Urothelium cell line (cell line): ENCODE results near the gene HIBADH.
A peak's percentile ranks its signal among the peaks of the same experiment; 100 is the strongest.
"Not testable (repeated sequence)": the region's sequence is repeated elsewhere in the genome, so short reads cannot be mapped to it uniquely, and the experiment has no call there.

ENCODE experiments used
- DNase-seq: peaks from one replicate; pipeline ENCODE4 v3.0.0; 2011; ENCODE audit warnings: low spot score, mixed read lengths
- FAIRE-seq: peaks from 2 replicates; lab custom pipeline; 2011; peaks lifted over from hg19 to GRCh38; lab: Jason Lieb, UNC

HIBADH gene

DNA sequence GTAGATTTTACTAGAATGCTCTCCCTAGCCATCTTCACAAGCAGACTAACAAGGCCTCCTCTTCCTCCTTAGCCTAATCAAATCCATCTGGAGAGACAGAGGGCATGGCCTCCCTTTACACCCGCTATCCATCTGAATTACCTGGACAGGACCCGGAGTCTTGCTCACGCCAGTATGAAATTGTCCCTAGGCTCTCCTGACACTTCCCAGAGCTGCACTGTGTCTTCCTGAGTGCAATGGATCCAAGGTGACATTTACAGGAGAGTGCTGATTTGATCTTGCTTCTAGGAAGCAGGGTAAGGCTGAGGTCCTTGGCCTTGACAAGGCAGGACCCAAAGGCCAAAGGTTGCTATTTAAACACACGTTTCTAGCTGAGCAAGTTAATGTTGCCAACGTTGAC is 147.8 kb downstream of the HIBADH start:
- FAIRE-seq (peak; percentile 55), DNase-seq (no peak)

DNA sequence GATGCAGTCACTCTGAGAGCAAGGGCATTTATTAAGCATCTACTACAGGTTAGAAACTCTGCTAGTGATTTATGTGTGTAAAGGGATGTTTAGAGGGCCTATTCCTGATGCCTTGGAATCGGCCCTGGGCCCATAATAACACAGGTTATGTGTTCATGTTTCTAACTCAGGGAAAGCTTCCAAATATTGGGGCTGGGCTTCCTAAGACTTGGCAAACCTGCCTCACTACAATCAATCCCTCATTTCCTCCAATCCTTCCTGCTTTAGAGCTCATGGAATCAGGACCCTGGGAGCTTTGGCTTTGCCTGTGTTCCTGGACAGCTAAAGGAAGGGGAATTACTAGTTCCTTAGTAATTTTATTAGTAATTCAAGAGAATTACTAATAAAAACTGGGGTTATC is 148.8 kb downstream of the HIBADH start:
- DNase-seq (no peak), FAIRE-seq (no peak)

DNA sequence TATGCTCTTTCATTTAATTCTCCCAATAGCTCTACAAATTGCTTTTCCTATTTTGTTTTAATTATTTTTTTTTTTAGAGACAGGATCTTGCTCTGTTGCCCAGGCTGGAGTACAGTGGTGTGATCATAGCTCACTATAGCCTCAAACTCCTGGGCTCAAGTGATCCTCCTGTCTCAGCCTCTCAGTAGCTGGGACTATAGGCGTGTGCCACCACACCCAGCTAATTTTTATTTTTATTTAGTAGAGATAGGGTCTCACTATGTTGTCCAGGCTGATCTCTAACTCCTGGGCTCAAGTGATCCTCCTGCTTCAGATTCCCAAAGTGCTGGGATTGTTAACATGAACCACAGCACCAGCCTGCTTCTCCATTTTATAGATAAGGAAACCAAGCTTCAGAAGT is 151.3 kb downstream of the HIBADH start:
- FAIRE-seq, DNase-seq: not testable (repeated sequence)

DNA sequence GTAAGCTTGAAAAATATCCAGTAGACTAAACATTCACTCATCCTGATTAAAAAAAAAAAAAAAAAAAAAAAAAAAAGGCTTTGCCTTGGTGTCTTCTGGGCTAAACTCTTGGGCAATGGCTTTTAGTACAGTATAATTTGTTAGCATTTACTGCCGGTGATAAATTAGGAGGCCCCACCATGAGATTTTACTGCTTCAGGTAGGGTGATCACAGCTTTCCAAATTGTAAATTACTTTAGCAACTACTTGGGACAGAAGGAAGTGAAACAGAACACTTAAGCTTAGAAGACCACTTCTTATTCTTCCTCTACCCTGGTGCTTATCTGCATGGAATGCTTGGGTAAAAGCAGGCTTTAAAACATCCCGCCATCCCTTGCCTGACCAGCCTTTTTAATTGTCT is 152.1 kb downstream of the HIBADH start:
- FAIRE-seq: peak; percentile 37
- no peak for DNase-seq

DNA sequence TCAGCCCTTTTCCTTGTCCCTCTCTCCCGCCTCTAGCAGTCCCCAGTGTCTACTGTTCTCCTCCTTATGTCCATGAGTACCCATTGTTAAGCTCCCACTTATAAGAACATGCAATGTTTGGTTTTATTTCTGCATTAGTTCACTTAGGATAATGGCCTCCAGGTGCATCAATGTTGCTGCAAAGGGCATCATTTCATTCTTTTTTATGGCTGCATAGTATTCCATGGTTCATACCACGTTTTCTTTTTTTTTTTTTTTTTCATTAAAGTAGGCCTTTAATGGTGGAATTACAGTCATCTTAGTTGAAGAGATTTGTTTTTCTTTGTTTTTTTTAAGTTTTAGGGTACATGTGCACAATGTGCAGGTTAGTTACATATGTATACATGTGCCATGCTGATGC is 160.8 kb downstream of the HIBADH start:
- not testable (repeated sequence) for DNase-seq, FAIRE-seq

DNA sequence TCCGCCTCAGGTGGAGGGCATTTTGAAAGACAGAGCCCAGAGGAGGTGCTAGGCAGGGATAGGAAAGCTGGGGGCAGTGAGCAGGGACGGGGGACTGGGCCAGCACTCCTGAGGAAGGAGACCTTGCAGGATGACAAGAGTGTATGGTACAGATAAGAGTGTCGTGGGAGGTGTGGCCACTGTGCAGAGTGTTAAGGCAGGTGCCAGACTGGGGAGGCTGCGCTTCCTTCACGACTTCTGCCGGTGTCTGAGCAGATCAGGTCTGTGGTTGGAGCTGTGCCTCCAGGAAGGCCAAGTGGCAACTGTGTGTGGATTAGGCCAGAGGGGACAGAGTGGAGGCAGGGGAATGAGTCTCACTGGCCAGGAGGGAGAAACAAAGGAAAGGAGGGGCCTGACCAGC is 161.7 kb downstream of the HIBADH start:
- FAIRE-seq (no peak), DNase-seq (no peak)

DNA sequence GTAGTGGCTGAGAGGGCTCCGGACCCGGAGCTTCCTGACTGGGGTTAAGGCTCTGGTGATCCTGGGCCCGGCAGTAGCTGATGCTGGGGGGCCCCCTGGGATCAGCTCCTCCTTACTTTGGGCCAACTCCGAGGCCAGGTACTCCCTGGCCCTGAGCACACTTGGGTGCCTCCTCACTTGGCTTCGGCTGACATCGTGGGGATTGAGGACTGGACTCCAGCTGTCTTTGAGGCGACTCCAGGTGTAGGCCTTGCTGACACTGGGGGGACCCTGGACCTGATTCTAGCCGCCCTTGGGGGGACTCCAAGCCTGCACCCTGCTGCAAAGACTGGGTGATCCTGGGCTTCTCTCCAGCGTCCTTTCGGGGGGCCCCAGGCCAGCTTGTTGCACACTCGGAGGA is 170.5 kb downstream of the HIBADH start:
- no peak for FAIRE-seq

DNA sequence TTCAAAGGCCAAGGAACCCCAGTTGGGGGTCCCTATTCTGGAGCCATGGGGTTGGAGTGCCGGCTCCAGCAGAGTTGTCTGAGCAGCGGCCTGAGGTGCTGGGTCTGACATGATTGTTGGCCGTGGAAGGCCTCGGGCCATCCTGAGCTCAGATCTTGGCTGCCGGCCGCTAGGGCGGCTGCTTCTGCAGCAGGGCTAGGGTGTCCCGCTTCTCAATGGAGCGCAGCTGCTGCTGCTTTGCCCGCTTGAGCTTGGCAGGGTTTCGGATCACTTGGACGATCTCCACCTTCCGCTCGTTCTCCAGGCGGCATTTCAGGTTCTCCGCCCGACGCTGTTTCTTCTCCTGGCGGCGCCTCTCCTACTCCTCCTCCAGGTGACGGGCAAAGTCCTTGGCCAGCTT is 171.1 kb downstream of the HIBADH start:
- no peak for FAIRE-seq
- DNase-seq: no peak

More for the DNA sequence above, 170.5 kb downstream of the HIBADH start:
- no peak for DNase-seq

DNA sequence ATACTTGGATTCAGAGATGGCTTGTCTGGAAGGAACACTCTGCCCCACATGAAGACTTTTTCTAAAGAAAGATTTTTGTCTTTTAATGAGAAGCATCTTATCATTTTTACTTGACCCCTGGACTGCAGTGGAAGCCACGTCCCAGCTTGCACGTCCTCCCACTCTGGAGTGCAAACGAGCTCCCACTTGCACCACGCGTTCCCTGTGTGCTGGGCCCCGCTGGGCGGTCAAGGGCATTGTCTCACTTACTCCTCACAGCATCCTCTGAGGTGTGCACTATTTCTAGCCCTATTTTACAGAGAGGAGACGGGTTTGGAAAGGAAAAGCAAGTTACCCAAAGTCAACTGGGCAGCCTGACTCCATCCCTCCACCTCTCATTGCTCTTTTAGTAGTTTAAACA is 175.2 kb downstream of the HIBADH start:
- DNase-seq: no peak
- FAIRE-seq: no peak

DNA sequence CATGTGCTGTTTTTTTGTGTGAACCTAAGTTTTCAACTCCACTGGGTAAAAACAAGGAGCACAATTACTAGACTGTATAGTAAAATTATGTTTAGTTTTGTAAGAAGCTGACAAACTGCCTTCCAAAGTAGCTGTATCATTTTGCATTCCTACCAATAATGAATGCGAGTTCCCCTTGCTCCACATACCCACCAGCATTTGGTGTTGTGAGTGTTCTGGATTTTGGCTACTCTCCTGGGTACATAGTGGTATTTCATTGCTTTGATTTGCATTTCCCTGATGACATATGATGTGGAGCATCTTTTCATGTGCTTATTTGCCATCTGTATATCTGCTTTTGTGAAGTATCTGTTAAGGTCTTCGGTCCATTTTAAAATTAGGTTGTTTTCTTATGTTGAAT is 178.2 kb downstream of the HIBADH start:
- DNase-seq: no peak
- no peak for FAIRE-seq

DNA sequence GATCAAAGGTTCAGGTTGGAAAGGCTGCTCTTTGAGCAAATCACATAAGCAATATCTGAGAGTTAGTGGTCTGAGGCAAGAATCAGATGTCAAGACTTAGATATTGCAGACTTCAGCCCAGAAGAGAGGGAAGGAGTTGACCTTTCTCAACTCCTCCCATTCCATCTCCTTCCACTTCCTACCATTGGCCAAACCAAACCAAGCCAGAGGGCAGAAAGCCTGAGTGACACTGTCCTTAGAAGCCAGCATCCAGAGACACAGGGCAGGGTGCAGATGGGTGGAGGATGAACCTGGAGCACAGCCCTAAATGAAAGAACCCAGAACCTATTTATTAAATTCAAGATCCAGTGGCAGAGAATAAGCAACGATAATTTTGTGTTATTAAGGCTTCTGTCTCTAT is 180.5 kb downstream of the HIBADH start:
- no peak for DNase-seq
- FAIRE-seq: no peak

DNA sequence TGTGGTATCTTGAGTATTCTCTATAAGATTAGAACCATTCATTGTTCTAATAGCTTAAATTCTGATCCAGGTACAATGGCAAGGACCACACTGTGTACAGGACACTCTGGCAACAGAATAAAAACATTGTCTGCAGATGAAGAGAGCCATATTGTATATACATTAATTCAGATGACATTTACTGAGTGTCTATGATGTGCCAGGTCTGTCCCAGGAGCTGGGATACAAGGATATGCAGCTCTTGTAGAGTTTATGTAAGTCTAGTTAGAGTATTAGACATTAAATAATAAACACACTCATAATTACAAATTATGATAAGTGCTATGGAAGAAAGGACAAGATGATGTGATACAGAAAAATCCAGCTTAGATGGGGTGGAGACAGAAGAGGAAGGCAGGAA is 184.1 kb downstream of the HIBADH start:
- DNase-seq: no peak
- no peak for FAIRE-seq

DNA sequence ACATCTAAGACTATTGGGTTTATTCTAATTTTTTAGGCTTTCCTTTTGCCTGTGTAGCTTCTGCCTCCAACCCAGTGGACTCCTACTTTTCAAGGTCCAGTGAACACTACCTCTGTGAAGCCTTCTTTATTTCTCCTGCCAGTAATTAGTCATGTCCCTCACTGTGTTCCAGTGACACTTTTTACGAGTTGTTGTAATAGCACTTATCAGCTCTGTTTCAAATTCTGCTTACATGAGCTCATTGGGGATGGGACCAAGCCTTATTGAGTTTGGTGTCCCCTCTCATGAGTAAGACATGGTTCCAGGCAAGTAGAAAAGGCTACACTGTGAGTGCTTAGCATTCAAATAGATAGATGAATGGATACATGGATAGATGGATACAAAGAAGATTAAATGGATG is 184.6 kb downstream of the HIBADH start:
- DNase-seq: no peak
- peak; percentile 40 for FAIRE-seq

DNA sequence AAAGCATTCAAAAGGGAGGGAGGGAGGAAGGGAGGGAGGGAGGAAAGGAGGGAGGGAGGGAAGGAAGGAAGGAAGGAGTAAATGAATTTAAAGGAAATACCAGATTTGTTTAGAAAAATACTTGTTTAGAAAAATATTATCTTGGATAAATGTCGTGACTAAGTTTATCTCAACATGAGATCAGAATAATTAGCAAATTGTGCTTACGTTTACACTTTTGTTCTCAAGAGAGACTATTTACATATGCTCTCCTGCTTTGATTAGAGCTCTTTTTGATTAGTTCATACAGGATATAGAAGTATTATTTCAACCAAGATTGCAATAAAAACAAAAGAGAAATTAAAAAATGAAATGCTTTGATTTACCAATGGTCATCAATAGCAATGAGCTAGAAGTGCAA is 186.2 kb downstream of the HIBADH start:
- FAIRE-seq (no peak), DNase-seq (no peak)
